NCI-H748 (cell line): Measurements from ENCODE around the gene GPATCH3.
"Not testable (repeated sequence)": the region's sequence is repeated elsewhere in the genome, so short reads cannot be mapped to it uniquely, and the experiment has no call there.

Source experiments
- DNase-seq: peaks from one replicate; lab custom pipeline; 2025; ENCODE audit not compliant: unreplicated experiment; lab: John Stamatoyannopoulos, UW

GPATCH3 gene

DNA sequence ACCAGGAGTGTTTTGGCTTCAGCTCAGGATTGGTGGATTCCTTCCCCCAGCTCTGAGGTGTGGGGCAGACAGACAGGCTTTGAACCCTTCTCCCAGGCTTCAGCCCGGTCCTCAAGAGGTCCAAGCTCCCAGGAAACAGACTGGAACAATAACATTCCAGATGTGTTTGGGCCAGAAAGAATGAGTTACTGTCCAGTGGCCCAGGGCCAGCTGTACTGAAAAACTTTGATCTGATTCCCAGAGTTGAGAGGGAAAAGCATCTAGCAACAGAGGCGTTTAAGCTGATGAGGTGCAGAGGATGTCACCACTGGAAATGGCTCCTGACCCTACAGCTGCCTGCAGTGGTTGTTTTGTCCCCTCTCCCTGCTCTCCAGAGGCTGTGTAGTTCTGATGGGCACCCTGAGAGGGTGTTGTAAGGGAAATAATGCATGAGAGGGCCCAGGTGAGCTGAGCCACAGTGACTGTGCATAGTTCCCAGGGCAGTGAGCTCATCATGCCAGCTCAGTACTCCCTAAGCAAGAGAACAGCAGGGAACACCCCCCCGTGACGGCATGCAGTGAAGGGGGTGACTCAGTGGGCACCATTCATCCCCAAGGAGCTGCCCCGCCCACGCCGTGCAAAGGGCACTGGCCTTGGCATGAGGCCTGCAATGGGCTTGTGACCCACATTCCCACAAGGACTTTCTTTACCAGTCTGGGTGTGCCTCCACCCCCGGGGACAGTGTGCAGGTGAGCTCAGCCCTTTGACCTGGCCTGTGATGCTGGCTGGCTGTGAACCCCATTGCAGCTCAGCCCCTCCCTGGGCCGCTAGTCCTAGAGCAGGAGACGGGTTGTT is 51.1 kb downstream of the GPATCH3 start:
- no peak for DNase-seq

DNA sequence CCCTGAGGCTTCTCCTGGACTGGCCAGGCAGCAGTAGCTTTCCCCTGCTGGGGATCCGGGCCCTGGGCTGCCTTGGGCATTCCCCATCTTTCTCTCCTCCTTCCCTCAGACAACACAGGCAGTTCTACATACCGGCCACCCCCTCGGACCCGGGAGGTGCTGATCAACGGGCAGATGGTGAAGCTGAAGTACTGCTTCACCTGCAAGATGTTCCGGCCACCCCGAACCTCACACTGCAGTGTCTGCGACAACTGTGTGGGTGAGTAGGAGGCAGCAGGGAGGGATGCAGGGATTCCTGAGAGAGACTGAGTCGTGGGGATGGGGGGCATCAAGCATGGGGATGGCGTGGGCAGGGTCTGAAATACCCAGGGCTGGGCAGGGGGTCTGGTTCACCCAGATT is 51.8 kb downstream of the GPATCH3 start:
- no peak for DNase-seq

GRCh38 chr1:26847826-26848225 is 52.4 kb downstream of the GPATCH3 start:
- not testable (repeated sequence) for DNase-seq

DNA sequence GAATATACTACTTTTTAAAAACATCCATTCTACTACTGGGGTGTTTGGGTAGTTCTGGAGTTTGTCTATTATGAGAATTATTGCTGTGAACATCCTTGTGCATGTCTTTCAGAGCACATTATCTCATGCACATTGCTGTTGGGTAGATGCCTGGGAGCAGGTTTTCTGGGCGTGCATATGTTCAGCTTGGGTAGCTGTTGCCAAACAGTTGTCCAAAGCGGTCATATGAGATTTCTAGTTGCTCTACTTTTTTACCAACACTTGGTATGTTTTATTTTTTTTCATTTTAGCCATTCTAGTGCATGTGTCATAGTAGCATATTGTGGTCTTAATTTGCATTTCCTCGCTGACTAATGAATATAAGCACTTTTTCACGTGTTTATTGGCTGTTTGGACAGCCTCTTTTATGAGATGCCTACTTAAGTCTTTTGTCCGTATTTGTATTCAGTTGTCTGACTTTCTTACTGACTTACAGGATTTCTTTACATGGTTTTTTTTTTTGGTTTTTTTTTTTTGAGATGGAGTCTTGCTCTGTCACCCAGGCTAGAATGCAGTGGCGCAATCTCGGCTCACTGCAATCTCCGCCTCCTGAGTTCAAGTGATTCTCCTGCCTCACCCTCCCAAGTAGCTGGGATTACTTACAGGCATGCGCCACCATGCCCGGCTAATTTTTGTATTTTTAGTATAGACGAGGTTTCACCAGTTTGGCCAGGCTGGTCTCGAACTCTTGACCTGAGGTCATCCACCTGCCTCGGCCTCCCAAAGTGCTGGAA is 55.7 kb downstream of the GPATCH3 start:
- DNase-seq = no peak
